HG02759 (cell line): Measurements from ENCODE around the gene NHLRC2.

ENCODE experiments used
- ATAC-seq: cut with Tn5 transposase; IDR thresholded peaks from one replicate; pipeline ENCODE4 v1.9.1; 2021; ENCODE audit warnings: mild to moderate bottlenecking, moderate library complexity; ENCODE audit not compliant: unreplicated experiment

The NHLRC2 gene

GRCh38 chr10:113858541-113858940 lies 4.1 kb downstream of the NHLRC2 start:
- no peak for ATAC-seq

- no peak for ATAC-seq
Observed at GRCh38 chr10:113859261-113859660, 4.8 kb downstream of the NHLRC2 start.

GRCh38 chr10:113865901-113866300 lies 11.4 kb downstream of the NHLRC2 start:
- no peak for ATAC-seq

- ATAC-seq = no peak
Observed at GRCh38 chr10:113866551-113867394, 12.3 kb downstream of the NHLRC2 start.

- ATAC-seq = no peak
Observed at GRCh38 chr10:113867904-113868303, 13.4 kb downstream of the NHLRC2 start.

- no peak for ATAC-seq
Observed at GRCh38 chr10:113869789-113870188, 15.3 kb downstream of the NHLRC2 start.

GRCh38 chr10:113872139-113873030 lies 17.9 kb downstream of the NHLRC2 start:
- no peak for ATAC-seq

- ATAC-seq = no peak
Observed at GRCh38 chr10:113875212-113875611, 20.8 kb downstream of the NHLRC2 start.

- ATAC-seq = no peak
Observed at GRCh38 chr10:113876461-113876860, 22.0 kb downstream of the NHLRC2 start.

- peak; percentile 86 for ATAC-seq
Observed at GRCh38 chr10:113879691-113880090, 25.2 kb downstream of the NHLRC2 start.

GRCh38 chr10:113880236-113880635 lies 25.8 kb downstream of the NHLRC2 start:
- ATAC-seq = peak; percentile 43

- ATAC-seq = no peak
Observed at GRCh38 chr10:113882240-113882639, 27.8 kb downstream of the NHLRC2 start.

- ATAC-seq = no peak
Observed at GRCh38 chr10:113889911-113890310, 35.5 kb downstream of the NHLRC2 start.

GRCh38 chr10:113890769-113891168 lies 36.3 kb downstream of the NHLRC2 start:
- no peak for ATAC-seq

GRCh38 chr10:113891476-113891875 lies 37.0 kb downstream of the NHLRC2 start:
- ATAC-seq = no peak

GRCh38 chr10:113893570-113893969 lies 39.1 kb downstream of the NHLRC2 start:
- no peak for ATAC-seq

- ATAC-seq = no peak
Observed at GRCh38 chr10:113894581-113894980, 40.1 kb downstream of the NHLRC2 start.

- ATAC-seq = no peak
Observed at GRCh38 chr10:113895018-113895417, 40.6 kb downstream of the NHLRC2 start.

- no peak for ATAC-seq
Observed at GRCh38 chr10:113897693-113898618, 43.5 kb downstream of the NHLRC2 start.

- no peak for ATAC-seq
Observed at GRCh38 chr10:113899952-113900598, 45.6 kb downstream of the NHLRC2 start.
